H9 (cell line): Measurements from ENCODE around the gene ZNF366. TPM values are rescaled to one million over a fixed set of nuclear protein-coding genes. Genes with fewer than 3 reads are reported as not detected.

ENCODE experiments used
- DNase-seq: peaks from one replicate; pipeline ENCODE4 v3.0.0-alpha.2; 2017
- H2AFZ ChIP-seq: one replicate; pipeline ENCODE4 v1.6.1; 2013; ENCODE audit warnings: mild to moderate bottlenecking, low read length, control low read depth, moderate library complexity
- H2AK5ac ChIP-seq: 2 replicates; pipeline ENCODE4 v1.6.1; 2013; ENCODE audit warnings: low read length, control low read depth, mixed read lengths; ENCODE audit not compliant: insufficient read length
- H2BK120ac ChIP-seq: one replicate; pipeline ENCODE4 v1.6.1; 2013; ENCODE audit warnings: low read depth, mild to moderate bottlenecking, low read length, control low read depth, inconsistent platforms; ENCODE audit not compliant: poor library complexity, severe bottlenecking
- H2BK12ac ChIP-seq: 2 replicates; pipeline ENCODE4 v1.6.1; 2013; ENCODE audit warnings: low read length, control low read depth, mixed read lengths, low read depth; ENCODE audit not compliant: insufficient read length
- H2BK15ac ChIP-seq: 2 replicates; pipeline ENCODE4 v1.6.1; 2013; ENCODE audit warnings: low read depth, low read length, control low read depth
- H2BK20ac ChIP-seq: one replicate; pipeline ENCODE4 v1.6.1; 2013; ENCODE audit warnings: low read depth, mild to moderate bottlenecking, low read length, control low read depth, inconsistent platforms; ENCODE audit not compliant: poor library complexity, severe bottlenecking
- H2BK5ac ChIP-seq: 2 replicates; pipeline ENCODE4 v1.6.1; 2013; ENCODE audit warnings: low read length, control low read depth, mixed read lengths; ENCODE audit not compliant: insufficient read length
- H3K14ac ChIP-seq: 2 replicates; pipeline ENCODE4 v1.6.1; 2013; ENCODE audit warnings: low read length, control low read depth; ENCODE audit not compliant: insufficient read depth
- H3K18ac ChIP-seq: 2 replicates; pipeline ENCODE4 v1.6.1; 2013; ENCODE audit warnings: low read depth, mild to moderate bottlenecking, mixed read lengths, low read length, control low read depth; ENCODE audit not compliant: insufficient read length
- H3K23ac ChIP-seq: 2 replicates; pipeline ENCODE4 v1.6.1; 2013; ENCODE audit warnings: low read length, control low read depth, mixed read lengths, low read depth; ENCODE audit not compliant: insufficient read length
- H3K23me2 ChIP-seq: 2 replicates; pipeline ENCODE4 v1.6.1; 2013; ENCODE audit warnings: low read depth, mild to moderate bottlenecking, mixed read lengths, low read length, control low read depth; ENCODE audit not compliant: insufficient read length, poor library complexity, severe bottlenecking
- H3K27ac ChIP-seq: 2 replicates; pipeline ENCODE4 v1.5.1; 2013; ENCODE audit warnings: low read length, control low read depth, mixed read lengths, low read depth; ENCODE audit not compliant: insufficient read length
- H3K27me3 ChIP-seq: 2 replicates; pipeline ENCODE4 v1.6.1; 2013; ENCODE audit warnings: low read length, control low read depth, inconsistent platforms; ENCODE audit not compliant: insufficient read depth
- H3K4ac ChIP-seq: 2 replicates; pipeline ENCODE4 v1.6.1; 2013; ENCODE audit warnings: low read depth, mild to moderate bottlenecking, control low read depth, inconsistent platforms, low read length, moderate library complexity
- H3K4me1 ChIP-seq: 2 replicates; pipeline ENCODE4 v1.6.1; 2013; ENCODE audit warnings: low read length, control low read depth, inconsistent platforms; ENCODE audit not compliant: insufficient read depth
- H3K4me2 ChIP-seq: 2 replicates; pipeline ENCODE4 v1.6.1; 2013; ENCODE audit warnings: low read length, control low read depth, mixed read lengths; ENCODE audit not compliant: insufficient read length, insufficient read depth
- H3K56ac ChIP-seq: 2 replicates; pipeline ENCODE4 v1.6.1; 2013; ENCODE audit warnings: low read depth, mild to moderate bottlenecking, mixed read lengths, low read length, control low read depth; ENCODE audit not compliant: insufficient read length
- H3K79me1 ChIP-seq: 2 replicates; pipeline ENCODE4 v1.6.1; 2013; ENCODE audit warnings: low read depth, mild to moderate bottlenecking, moderate library complexity, low read length, control low read depth, inconsistent platforms; ENCODE audit not compliant: insufficient read depth, poor library complexity, severe bottlenecking
- H3K79me2 ChIP-seq: 2 replicates; pipeline ENCODE4 v1.6.1; 2013; ENCODE audit warnings: low read length, control low read depth, inconsistent platforms; ENCODE audit not compliant: insufficient read depth
- H3K9ac ChIP-seq: 2 replicates; pipeline ENCODE4 v1.6.1; 2013; ENCODE audit warnings: low read length, control low read depth, mixed read lengths; ENCODE audit not compliant: insufficient read length; ENCODE audit errors: extremely low read depth
- H3K9me3 ChIP-seq: one replicate; pipeline ENCODE4 v1.6.1; 2013; ENCODE audit warnings: low read depth, low read length, inconsistent platforms; ENCODE audit not compliant: control insufficient read depth
- H3T11ph ChIP-seq: one replicate; pipeline ENCODE4 v1.6.1; 2013; ENCODE audit warnings: mild to moderate bottlenecking, low read length, control low read depth, inconsistent platforms
- H4K20me1 ChIP-seq: one replicate; pipeline ENCODE4 v1.6.1; 2013; ENCODE audit not compliant: control insufficient read depth, insufficient read length, insufficient read depth
- H4K5ac ChIP-seq: 2 replicates; pipeline ENCODE4 v1.6.1; 2013; ENCODE audit warnings: low read depth, mild to moderate bottlenecking, mixed read lengths, low read length, control low read depth; ENCODE audit not compliant: insufficient read length
- H4K8ac ChIP-seq: replicated peaks from 2 replicates; pipeline ENCODE4 v1.6.1; 2013; ENCODE audit warnings: low read length, control low read depth, mixed read lengths, low read depth; ENCODE audit not compliant: insufficient read length
- H4K91ac ChIP-seq: 2 replicates; pipeline ENCODE4 v1.6.1; 2013; ENCODE audit warnings: low read depth, mild to moderate bottlenecking, moderate library complexity, mixed read lengths, low read length, control low read depth; ENCODE audit not compliant: insufficient read length
- H3K27ac Mint-ChIP-seq, 3 experiments: 2 replicates in 2 of 3; 3 replicates in 1 of 3; pipeline ENCODE4 v1.8.0; 2020 to 2021; ENCODE audit warnings: mixed read lengths in 3 of 3, mild to moderate bottlenecking in 1 of 3, moderate library complexity in 1 of 3
- H3K27me3 Mint-ChIP-seq: 2 replicates; pipeline ENCODE4 v1.8.0; 2021; ENCODE audit warnings: low read depth, mild to moderate bottlenecking, moderate library complexity, mixed read lengths
- H3K36me3 Mint-ChIP-seq, 3 experiments: 2 replicates in 2 of 3; 3 replicates in 1 of 3; pipeline ENCODE4 v1.8.0; 2020 to 2021; ENCODE audit warnings: low read depth in 3 of 3, mixed read lengths in 3 of 3; ENCODE audit not compliant: insufficient read depth in 1 of 3
- H3K4me1 Mint-ChIP-seq, 2 experiments: 2 replicates each; pipeline ENCODE4 v1.8.0; 2020; ENCODE audit warnings: mixed read lengths in 2 of 2
- H3K4me3 Mint-ChIP-seq, 2 experiments: 2 replicates in 1 of 2; 3 replicates in 1 of 2; pipeline ENCODE4 v1.8.0; 2020 to 2021; ENCODE audit warnings: mild to moderate bottlenecking in 2 of 2, mixed read lengths in 2 of 2, moderate library complexity in 1 of 2
- H3K9me3 Mint-ChIP-seq, 2 experiments: 2 replicates in 1 of 2; 3 replicates in 1 of 2; pipeline ENCODE4 v1.8.0; 2020; ENCODE audit warnings: mild to moderate bottlenecking in 2 of 2, mixed read lengths in 2 of 2, moderate library complexity in 1 of 2
- CTCF ChIP-seq: fragments of 200-600 bp; sonication (generic); conservative IDR thresholded peaks from 3 replicates; pipeline ENCODE4 v1.8.0; 2021; ENCODE audit warnings: antibody characterized with exemption, mild to moderate bottlenecking
- WGBS: extraction: QIAGEN DNeasy Blood & Tissue Kit; methylation state at CpG from one replicate; pipeline ENCODE4 v1.1.7; 2013; ENCODE audit warnings: missing lambda C conversion rate, low lambda C conversion rate, mixed read lengths; ENCODE audit not compliant: insufficient read length; ENCODE audit errors: extremely low coverage; 5-methylcytosine and 5-hydroxymethylcytosine counted together
- total RNA-seq: library from RNA; stranded (reverse); gene quantifications from 2 replicates; pipeline ENCODE4 v1.2.1, GENCODE V29; 2021

ZNF366 gene
- total RNA-seq, 1 experiment from 2014 or later, result not detected

GRCh38 chr5:72394688-72395087, 112.5 kb downstream of the ZNF366 start:
- no peaks in the 10 kb centered on the region for H3K36me3 Mint-ChIP-seq
- Histone ChIP-seq H2AK5ac (no peak overlapping the region), H3K4me1 (no peaks in the 10 kb centered on the region), H3K27ac (no peak overlapping the region), H3K79me1 (no peaks in the 10 kb centered on the region), H3T11ph (no peak overlapping the region), H3K14ac (no peak overlapping the region), H2BK5ac (no peak overlapping the region), H4K8ac (no peak overlapping the region), H3K23ac (no peak overlapping the region), H3K4me2 (no peak overlapping the region), H3K4ac (no peak overlapping the region), H2BK12ac (no peak overlapping the region), H3K27me3 (no peaks in the 10 kb centered on the region), H4K20me1 (no peaks in the 10 kb centered on the region), H3K79me2 (no peaks in the 10 kb centered on the region), H3K23me2 (no peaks in the 10 kb centered on the region), H2AFZ (no peak overlapping the region), H4K91ac (no peak overlapping the region), H3K18ac (no peak overlapping the region), H3K9ac (no peak overlapping the region), H2BK15ac (no peak overlapping the region), H2BK20ac (no peak overlapping the region), H3K9me3 (no peaks in the 10 kb centered on the region), H2BK120ac (no peak overlapping the region), H4K5ac (no peak overlapping the region), H3K56ac (no peak overlapping the region)
- DNase-seq, result no peak
- no peaks in the 10 kb centered on the region; the same call in none of the 2 replicates for H3K27me3 Mint-ChIP-seq
- no CpG with 5 or more reads among the region's 2 CpGs for WGBS
- peak; percentile 46 for TF ChIP-seq CTCF
- H3K9me3 Mint-ChIP-seq, result no peaks in the 10 kb centered on the region; a peak in 1 of 5 replicates
- peaks cover 16 to 24% of the 10 kb centered on the region in 2 experiments for H3K4me1 Mint-ChIP-seq
- no peak overlapping the region for H3K4me3 Mint-ChIP-seq
- no peak overlapping the region for H3K27ac Mint-ChIP-seq
